Neural cell (in vitro differentiated cells): ENCODE results near the gene UBAP2. TPM values are rescaled to one million over a fixed set of nuclear protein-coding genes. Genes with fewer than 3 reads are reported as not detected.

Experiments used
- H2AFZ ChIP-seq: fragments of 200-600, 300-800 bp; sonication (generic), shearing (Covaris generic); 2 replicates; pipeline ENCODE4 v1.6.0; 2014; ENCODE audit warnings: low read depth, mild to moderate bottlenecking, antibody characterized with exemption, low read length, moderate library complexity
- H3F3A ChIP-seq: fragments of 200-600 bp; shearing (Covaris generic); 2 replicates; pipeline ENCODE4 v1.6.1; 2016; ENCODE audit warnings: mild to moderate bottlenecking, moderate library complexity, mixed read lengths, antibody characterized with exemption, low read length; ENCODE audit not compliant: insufficient read depth, poor library complexity, severe bottlenecking
- H3K27ac ChIP-seq: fragments of 200-600, 300-800 bp; sonication (generic), shearing (Covaris generic); 2 replicates; pipeline ENCODE4 v1.5.1; 2014; ENCODE audit warnings: mild to moderate bottlenecking, low read length, moderate library complexity
- H3K27me3 ChIP-seq: fragments of 300-800, 200-600 bp; sonication (generic), shearing (Covaris generic); 2 replicates; pipeline ENCODE4 v1.6.0; 2014; ENCODE audit warnings: mild to moderate bottlenecking, low read depth, low read length, moderate library complexity; ENCODE audit not compliant: insufficient read depth
- H3K36me3 ChIP-seq: fragments of 300-800, 200-600 bp; sonication (generic), shearing (Covaris generic); 2 replicates; pipeline ENCODE4 v1.5.1; 2014; ENCODE audit warnings: mild to moderate bottlenecking, antibody characterized with exemption, low read length, moderate library complexity; ENCODE audit not compliant: insufficient read depth
- H3K4me2 ChIP-seq: fragments of 300-800, 200-600 bp; sonication (generic), shearing (Covaris generic); 2 replicates; pipeline ENCODE4 v1.6.0; 2014; ENCODE audit warnings: mild to moderate bottlenecking, low read length
- H3K4me3 ChIP-seq: fragments of 300-800, 200-600 bp; sonication (generic), shearing (Covaris generic); 2 replicates; pipeline ENCODE4 v1.5.1; 2014; ENCODE audit warnings: mild to moderate bottlenecking, low read length, moderate library complexity
- H3K79me2 ChIP-seq: fragments of 200-600 bp; shearing (Covaris generic); replicated peaks from 2 replicates; pipeline ENCODE4 v1.6.0; 2014; ENCODE audit warnings: mild to moderate bottlenecking, low read length, moderate library complexity; ENCODE audit not compliant: insufficient read depth
- H3K9ac ChIP-seq: fragments of 300-800, 200-600 bp; sonication (generic), shearing (Covaris generic); 2 replicates; pipeline ENCODE4 v1.6.1; 2016; ENCODE audit warnings: mild to moderate bottlenecking, low read length, mixed read lengths
- H3K9me2 ChIP-seq: fragments of 200-600 bp; shearing (Covaris generic); 2 replicates; pipeline ENCODE4 v1.6.1; 2016; ENCODE audit warnings: mild to moderate bottlenecking, low read length, mixed read lengths; ENCODE audit not compliant: insufficient read depth
- H3K9me3 ChIP-seq: fragments of 200-600, 300-800 bp; sonication (generic), shearing (Covaris generic); 2 replicates; pipeline ENCODE4 v1.6.1; 2016; ENCODE audit warnings: mild to moderate bottlenecking, mixed run types, low read length, moderate library complexity, mixed read lengths
- H4K20me1 ChIP-seq: fragments of 200-600 bp; shearing (Covaris generic); 2 replicates; pipeline ENCODE4 v1.6.1; 2016; ENCODE audit warnings: mild to moderate bottlenecking, mixed run types; ENCODE audit not compliant: insufficient read depth
- EP300 ChIP-seq: fragments of 450-650 bp; conservative IDR thresholded peaks from 2 replicates; pipeline ENCODE4 v1.6.1; 2014; ENCODE audit warnings: antibody characterized with exemption, mild to moderate bottlenecking, moderate library complexity; ENCODE audit not compliant: poor library complexity, severe bottlenecking
- EZH2 ChIP-seq: fragments of 200-600, 300-800 bp; shearing (Covaris generic), sonication (generic); IDR thresholded peaks from 2 replicates; pipeline ENCODE4 v1.6.1; 2014; ENCODE audit warnings: antibody characterized with exemption, low read length, borderline replicate concordance, mild to moderate bottlenecking; ENCODE audit not compliant: insufficient read depth, poor library complexity, severe bottlenecking
- MXI1 ChIP-seq: fragments of 450-650 bp; conservative IDR thresholded peaks from 2 replicates; pipeline ENCODE4 v1.6.1; 2014; ENCODE audit warnings: antibody characterized with exemption, mild to moderate bottlenecking; ENCODE audit not compliant: poor library complexity, severe bottlenecking
- POLR2AphosphoS5 ChIP-seq: IDR thresholded peaks from 2 replicates; pipeline ENCODE4 v1.6.1; 2012
- RAD21 ChIP-seq: fragments of 450-650 bp; conservative IDR thresholded peaks from 2 replicates; pipeline ENCODE4 v1.6.1; 2014; ENCODE audit warnings: antibody characterized with exemption, mild to moderate bottlenecking, moderate library complexity
- SMC3 ChIP-seq: fragments of 450-650 bp; conservative IDR thresholded peaks from 2 replicates; pipeline ENCODE4 v1.6.1; 2014; ENCODE audit warnings: antibody characterized with exemption, mild to moderate bottlenecking, moderate library complexity; ENCODE audit not compliant: poor library complexity
- TAF1 ChIP-seq: IDR thresholded peaks from 2 replicates; pipeline ENCODE4 v1.6.1; 2012; ENCODE audit warnings: low read depth
- polyA plus RNA-seq: library from polyadenylated mRNA; depleted of rRNA; stranded (reverse); fragments of >200 nt; gene quantifications from 2 replicates; pipeline ENCODE4 v1.2.3, GENCODE V29; 2014
- TF ChIP-seq, protein P1 (sequence below): IDR thresholded peaks from 2 replicates; pipeline ENCODE4 v1.6.1; 2012; ENCODE audit warnings: borderline replicate concordance
- TF ChIP-seq, protein P2 (sequence below): fragments of 450-650 bp; IDR thresholded peaks from 2 replicates; pipeline ENCODE4 v1.5.1; 2014; ENCODE audit warnings: antibody characterized with exemption, mild to moderate bottlenecking, moderate library complexity; ENCODE audit not compliant: poor library complexity, severe bottlenecking

Gene UBAP2
- polyA plus RNA-seq, 1 donor from 2014 or later = 9.2 TPM

GRCh38 chr9:34034698-34035065 is 14.0 kb downstream of the UBAP2 start (continued):
- TF ChIP-seq, protein P1, sequence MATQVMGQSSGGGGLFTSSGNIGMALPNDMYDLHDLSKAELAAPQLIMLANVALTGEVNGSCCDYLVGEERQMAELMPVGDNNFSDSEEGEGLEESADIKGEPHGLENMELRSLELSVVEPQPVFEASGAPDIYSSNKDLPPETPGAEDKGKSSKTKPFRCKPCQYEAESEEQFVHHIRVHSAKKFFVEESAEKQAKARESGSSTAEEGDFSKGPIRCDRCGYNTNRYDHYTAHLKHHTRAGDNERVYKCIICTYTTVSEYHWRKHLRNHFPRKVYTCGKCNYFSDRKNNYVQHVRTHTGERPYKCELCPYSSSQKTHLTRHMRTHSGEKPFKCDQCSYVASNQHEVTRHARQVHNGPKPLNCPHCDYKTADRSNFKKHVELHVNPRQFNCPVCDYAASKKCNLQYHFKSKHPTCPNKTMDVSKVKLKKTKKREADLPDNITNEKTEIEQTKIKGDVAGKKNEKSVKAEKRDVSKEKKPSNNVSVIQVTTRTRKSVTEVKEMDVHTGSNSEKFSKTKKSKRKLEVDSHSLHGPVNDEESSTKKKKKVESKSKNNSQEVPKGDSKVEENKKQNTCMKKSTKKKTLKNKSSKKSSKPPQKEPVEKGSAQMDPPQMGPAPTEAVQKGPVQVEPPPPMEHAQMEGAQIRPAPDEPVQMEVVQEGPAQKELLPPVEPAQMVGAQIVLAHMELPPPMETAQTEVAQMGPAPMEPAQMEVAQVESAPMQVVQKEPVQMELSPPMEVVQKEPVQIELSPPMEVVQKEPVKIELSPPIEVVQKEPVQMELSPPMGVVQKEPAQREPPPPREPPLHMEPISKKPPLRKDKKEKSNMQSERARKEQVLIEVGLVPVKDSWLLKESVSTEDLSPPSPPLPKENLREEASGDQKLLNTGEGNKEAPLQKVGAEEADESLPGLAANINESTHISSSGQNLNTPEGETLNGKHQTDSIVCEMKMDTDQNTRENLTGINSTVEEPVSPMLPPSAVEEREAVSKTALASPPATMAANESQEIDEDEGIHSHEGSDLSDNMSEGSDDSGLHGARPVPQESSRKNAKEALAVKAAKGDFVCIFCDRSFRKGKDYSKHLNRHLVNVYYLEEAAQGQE = no peak

DNA sequence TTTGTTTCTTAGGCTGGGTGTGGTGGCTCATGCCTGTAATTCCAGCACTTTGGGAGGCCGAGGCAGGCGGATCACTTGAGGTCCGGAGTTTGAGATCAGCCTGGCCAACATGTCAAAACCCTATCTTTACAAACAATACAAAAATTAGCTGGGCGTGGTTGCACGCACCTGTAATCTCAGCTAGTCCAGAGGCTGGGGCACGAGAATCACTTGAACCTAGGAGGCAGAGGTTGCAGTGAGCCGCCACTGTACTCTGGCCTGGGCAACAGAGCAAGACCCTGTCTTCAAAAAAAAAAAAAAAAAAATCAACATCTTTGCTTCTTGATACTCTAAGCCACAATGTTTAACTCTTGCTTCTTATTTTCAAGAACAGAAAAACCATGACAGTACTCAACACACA is 16.1 kb downstream of the UBAP2 start:
- H3F3A ChIP-seq = no peaks in the 10 kb centered on the region
- TF ChIP-seq, protein P2, sequence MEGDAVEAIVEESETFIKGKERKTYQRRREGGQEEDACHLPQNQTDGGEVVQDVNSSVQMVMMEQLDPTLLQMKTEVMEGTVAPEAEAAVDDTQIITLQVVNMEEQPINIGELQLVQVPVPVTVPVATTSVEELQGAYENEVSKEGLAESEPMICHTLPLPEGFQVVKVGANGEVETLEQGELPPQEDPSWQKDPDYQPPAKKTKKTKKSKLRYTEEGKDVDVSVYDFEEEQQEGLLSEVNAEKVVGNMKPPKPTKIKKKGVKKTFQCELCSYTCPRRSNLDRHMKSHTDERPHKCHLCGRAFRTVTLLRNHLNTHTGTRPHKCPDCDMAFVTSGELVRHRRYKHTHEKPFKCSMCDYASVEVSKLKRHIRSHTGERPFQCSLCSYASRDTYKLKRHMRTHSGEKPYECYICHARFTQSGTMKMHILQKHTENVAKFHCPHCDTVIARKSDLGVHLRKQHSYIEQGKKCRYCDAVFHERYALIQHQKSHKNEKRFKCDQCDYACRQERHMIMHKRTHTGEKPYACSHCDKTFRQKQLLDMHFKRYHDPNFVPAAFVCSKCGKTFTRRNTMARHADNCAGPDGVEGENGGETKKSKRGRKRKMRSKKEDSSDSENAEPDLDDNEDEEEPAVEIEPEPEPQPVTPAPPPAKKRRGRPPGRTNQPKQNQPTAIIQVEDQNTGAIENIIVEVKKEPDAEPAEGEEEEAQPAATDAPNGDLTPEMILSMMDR = no peak
- TF ChIP-seq SMC3 (no peak), RAD21 (no peak), EP300 (no peak), POLR2AphosphoS5 (no peak), MXI1 (no peak), EZH2 (no peak), TAF1 (no peak)
- TF ChIP-seq, protein P1 = no peak
- no peak overlapping the region for H3K4me2 ChIP-seq
- no peak overlapping the region for H3K9ac ChIP-seq
- no peak overlapping the region for H2AFZ ChIP-seq
- H3K79me2 ChIP-seq = peaks cover 45% of the 10 kb centered on the region
- H3K27ac ChIP-seq = no peak overlapping the region
- H3K27me3 ChIP-seq = no peaks in the 10 kb centered on the region
- H4K20me1 ChIP-seq = no peaks in the 10 kb centered on the region
- peaks cover 5% of the 10 kb centered on the region for H3K9me3 ChIP-seq
- H3K36me3 ChIP-seq = no peaks in the 10 kb centered on the region
- H3K4me3 ChIP-seq = no peak overlapping the region
- H3K9me2 ChIP-seq = no peaks in the 10 kb centered on the region
